HG02642 (cell line): ENCODE measurements around the gene KISS1R.

Source experiments
- ATAC-seq: cut with Tn5 transposase; IDR thresholded peaks from one replicate; pipeline ENCODE4 v1.9.1; 2021; ENCODE audit warnings: mild to moderate bottlenecking; ENCODE audit not compliant: unreplicated experiment, poor library complexity

KISS1R gene

GRCh38 chr19:919199-920050, 2.3 kb downstream of the KISS1R start:
- ATAC-seq = peak; percentile 14

- ATAC-seq = peak; percentile 29
Observed at GRCh38 chr19:920051-920864, 3.1 kb downstream of the KISS1R start.

- ATAC-seq = peak; percentile 1
Observed at GRCh38 chr19:924553-925086, 7.5 kb downstream of the KISS1R start.

DNA sequence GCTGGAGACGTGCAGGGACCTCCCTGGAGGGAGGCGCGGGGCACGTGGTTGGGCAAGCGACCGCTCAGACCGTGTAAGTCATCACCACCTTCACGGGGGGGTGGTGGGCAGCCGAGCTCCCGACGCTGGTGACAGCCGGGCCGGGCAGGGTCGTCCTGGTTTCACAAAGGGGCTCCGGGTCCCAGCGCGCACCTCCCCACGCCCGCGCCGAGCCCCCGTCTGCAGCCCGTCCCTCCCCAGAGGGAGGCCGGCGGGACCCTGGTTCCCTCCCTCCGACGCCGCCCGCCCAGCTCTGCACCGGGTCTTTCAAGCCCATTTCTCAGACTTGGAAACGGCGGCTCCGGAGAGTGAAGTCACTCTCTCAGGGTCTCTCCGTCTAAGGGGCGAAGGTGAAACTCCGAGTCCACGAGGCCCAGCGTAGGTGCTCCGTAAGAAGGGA, 8.0 kb downstream of the KISS1R start:
- peak; percentile 27 for ATAC-seq

DNA sequence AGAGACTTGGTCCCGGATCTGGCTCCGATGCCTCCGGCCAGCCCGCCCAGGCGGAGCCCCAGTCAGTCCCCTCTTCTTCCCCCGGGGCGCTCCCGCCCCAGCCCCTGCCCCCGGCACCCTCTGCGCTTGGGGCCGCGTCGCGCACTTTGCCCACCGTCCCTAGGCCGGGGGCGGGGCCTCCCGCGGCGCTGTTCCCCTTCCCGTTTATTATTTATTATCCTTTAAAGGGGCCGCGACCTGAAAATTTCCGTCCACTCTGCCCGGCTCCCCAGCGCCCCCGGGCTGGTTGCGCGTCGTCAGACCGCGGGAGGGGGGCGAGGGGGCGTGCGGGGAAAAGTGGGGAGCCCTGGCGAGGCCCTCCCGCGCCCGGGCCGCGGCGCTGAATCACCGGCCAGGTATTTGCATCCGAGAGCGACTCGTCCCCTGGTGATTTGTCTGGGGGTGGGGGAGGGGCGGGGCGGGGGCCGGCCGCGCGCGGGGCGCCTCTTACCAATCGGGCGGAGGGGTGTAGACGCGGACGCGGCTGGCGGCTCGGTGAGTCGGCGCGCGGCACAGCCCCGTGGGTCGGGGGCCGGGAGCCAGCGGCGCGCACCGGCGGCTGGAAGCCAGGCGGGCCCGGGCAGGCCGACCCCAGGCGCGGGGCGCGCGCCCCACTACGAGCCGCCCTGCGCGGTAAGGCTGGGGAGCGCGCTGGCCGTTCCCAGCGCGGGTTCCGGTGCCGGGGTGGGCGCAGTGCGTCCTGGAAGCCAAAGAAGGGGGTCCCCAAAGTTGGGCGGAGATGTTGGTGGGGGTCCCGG, 8.6 kb downstream of the KISS1R start, which contains the start of gene ARID3A:
Gene ARID3A (plus strand): TSS at position 510 of the 797 bp plus-strand sequence. CDS start 3,494 bp downstream, outside the sequence.
- peak; percentile 65 for ATAC-seq

DNA sequence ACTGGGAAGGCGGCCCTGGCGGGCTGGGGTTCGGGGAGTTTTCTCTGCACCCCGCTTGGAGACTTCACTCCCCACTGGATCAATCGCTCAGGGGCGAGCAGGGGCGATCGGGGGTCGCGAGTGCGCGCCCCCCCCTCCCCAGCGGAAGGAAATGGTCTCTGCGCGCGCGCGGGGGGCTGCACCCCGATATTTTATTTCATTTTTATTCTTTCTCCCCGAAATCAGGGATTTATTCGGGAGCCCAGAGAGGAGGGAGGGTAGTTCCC, 9.1 kb downstream of the KISS1R start:
- no peak for ATAC-seq

DNA sequence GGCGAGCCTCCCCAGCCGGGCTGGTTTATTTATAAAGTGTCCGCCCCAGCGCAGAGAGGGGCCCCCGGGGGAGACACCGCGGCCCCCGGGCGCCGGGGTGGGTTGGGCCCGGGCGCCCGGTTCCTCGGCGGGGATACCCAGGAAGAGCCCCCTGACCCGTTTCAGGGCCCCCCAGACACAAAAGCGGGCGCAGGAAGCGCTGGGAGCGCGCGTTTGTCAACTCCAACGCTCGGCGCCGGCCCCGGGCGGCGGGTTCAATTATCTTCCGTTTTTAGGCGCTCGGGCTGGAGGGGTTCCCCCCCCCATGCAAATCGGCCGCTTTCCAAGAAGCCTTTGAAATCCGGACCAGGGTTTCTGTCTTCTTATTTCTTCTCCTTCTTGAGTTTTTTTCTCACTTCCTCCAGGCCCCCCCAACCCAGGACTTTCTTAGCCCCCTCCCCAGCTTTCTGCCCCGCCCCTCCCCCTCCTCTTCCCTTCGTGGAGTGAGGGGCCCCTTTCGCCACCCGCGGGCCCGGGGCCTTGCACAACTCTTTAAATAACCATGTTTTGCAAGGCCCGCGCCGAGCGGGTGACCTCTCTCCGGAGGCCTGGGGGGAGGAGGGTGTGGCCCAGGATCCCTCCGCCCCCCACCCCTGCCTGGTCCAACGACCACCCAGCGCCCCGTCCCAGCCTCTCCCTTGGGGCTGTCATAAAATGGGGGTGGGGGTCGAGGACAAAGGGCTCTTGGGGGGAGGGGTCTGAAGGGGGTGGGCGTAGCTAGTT, 9.6 kb downstream of the KISS1R start:
- no peak for ATAC-seq

DNA sequence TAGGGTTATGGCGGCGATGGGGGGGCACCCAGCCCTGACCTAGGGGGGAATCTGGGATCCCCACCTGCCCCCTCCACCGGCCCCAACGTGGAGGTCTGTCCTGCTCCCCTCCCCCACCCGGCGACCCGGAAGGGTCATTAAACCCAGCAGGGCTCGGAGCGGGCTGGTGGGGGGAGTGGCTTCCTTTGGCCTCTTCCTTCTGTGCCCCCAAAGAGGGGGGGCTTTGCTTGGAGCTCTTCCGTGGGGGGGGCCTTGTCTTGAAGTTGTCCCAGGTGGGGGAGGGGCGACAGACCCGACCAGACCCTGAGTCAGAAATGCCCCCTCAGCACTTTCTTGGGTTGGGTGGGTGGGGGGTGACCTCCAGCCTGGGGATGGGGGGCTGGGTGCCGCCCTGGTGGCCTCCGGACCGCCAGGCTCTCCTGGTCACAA, 10.2 kb downstream of the KISS1R start:
- no peak for ATAC-seq

DNA sequence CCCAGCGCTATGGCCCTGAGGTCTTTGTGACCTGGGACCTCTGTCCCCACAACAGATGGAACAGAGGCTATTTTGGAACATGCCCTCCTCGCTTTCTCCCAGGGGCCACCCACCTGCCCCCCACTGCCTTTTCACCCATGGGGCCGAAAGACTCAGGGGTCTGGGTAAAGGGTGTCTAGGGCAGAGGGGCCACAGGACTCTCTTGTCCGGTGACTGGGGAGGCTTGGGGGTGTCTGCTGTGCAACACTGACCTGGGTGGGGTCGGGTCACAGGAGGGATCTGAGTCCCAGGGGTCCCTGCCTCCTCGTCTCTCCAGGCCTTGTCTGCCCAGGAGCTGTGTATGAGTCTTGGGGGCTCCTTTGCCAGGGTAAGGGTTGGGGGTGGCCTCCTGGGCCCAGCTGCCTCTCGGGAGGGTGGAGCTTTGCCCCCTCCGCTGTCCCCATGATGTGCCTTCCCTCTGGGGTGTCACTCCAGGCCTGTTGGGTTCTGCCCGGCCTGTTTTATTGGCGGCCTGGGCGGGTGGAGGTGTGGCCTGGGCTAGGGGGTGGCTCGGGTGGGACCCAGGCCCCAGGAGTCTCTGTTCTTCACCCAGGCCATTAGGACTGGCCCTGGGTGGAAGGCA, 10.8 kb downstream of the KISS1R start:
- no peak for ATAC-seq

DNA sequence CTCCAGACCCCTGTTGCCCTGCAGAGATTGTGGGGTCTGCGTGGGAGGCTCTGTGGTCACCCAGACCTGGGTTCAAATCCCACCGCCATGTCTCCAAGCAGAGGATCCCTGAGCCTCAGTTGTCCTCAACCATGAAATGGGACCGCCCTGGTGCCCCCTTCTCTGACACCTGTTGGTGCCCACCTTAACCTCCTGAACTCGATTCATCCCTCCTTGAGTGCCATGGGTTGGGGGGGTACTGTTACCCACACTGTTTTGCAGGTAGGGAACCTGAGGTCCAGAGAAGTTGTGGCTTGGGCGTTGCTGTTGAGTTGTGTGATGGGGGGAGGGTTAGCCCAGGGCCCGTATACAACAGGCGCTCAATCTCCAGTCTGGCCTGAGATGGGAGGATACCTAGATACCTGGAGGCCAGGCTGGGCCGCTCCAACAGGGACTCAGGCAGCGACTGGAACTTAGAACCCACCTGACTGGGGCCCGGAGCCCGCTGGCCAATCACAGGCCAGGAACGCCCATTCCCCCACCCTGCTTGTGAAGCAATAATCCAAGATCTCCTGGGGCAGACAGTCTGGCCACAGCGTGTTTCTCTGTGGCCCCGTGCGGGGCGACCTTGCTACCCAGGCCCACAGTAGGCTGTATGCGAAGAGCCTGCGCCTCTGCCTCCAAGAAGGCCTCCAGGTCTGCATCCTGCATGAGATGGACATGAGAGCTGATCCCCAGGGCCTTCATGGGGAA, 11.5 kb downstream of the KISS1R start:
- ATAC-seq = no peak

DNA sequence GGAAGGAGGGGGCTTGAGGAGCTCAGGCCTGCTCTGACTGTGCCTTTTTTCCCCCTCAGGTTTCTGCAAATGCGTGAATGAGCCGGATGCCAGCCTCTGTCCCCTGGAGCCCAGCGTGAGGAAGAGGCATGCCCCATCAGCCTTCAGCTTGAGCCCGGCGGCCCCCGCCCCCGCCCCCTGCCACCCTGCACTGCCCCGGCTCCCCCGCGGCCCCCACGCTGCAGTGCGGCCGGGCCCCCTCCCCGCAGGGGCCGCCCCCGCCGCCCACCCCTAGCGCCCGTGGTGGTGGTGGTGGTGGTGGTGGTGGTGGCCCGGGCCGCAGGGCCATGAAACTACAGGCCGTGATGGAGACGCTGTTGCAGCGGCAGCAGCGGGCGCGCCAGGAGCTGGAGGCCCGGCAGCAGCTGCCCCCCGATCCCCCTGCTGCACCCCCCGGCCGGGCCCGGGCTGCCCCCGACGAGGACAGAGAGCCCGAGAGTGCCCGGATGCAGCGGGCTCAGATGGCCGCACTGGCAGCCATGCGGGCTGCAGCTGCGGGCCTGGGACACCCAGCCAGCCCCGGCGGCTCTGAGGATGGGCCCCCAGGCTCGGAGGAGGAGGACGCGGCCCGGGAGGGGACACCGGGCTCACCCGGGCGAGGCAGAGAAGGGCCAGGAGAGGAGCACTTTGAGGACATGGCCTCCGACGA, 12.2 kb downstream of the KISS1R start:
- no peak for ATAC-seq

GRCh38 chr19:929891-930258, 12.7 kb downstream of the KISS1R start:
- ATAC-seq = no peak

DNA sequence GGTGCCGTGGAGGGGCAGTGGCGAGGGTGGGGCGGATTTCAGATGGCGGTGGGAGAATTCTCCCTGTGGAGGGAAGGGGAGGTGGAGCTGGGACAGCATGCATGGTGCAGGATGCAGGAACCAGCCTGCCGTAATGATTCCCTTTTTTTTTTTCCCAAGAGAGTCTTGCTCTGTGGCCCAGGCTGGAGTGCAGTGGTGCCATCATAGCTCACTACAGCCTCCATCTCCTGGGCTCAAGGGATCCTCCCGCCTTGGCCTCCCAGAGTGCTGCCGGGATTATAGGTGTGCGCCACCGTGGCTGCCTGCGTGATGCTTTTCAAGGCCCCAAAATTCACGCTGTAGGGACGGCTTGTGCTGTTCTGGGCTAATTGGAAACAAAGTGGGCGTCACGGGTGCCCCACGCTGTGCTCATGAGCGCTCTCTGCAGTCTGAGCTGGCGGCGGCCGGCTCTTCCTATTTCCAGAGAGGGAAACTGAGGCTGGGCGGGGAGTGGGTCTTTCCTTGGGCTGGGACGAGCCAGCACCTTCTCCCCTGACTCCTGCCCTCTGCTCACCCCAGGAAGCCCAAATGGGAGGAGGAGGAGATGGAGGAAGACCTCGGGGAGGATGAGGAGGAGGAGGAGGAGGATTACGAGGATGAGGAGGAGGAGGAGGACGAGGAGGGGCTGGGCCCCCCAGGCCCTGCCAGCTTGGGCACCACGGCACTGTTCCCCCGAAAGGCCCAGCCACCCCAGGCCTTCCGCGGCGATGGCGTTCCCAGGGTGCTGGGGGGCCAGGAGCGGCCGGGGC, 14.9 kb downstream of the KISS1R start:
- ATAC-seq = no peak

GRCh38 chr19:932648-933552, 15.8 kb downstream of the KISS1R start:
- no peak for ATAC-seq

- ATAC-seq = no peak
Observed at GRCh38 chr19:933553-933882, 16.4 kb downstream of the KISS1R start.

DNA sequence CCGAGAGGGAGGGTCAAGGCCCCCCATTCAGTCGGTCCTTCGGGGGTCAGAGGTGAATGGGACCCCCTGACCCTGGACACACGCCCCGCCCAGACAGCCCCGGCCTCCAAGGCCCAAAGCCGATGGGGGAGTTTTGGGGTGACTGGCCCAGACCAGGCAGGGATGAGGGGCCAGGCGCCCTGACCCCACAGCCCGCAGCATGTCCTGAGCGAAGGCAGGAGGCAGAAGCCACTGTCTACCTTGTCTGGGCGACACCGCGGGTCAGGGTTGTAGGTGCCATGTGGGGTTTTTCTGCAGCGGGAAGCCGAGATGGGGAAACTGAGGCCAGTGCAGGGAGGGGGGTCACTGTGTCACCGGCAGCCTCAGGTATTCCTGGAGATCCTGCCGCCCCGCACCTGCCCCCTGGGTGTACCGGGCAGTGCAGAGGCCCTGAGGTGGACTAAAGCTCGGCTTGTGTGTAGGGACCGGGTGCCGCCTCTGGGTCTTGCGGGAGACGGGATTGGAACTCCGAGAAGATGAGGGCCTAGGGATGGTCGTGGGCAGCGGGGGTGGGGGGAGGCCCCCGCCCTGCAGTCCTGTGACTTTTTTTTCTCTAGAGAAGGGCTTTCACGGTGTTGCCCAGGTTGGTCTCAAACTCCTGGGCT, 17.2 kb downstream of the KISS1R start:
- ATAC-seq = no peak
